SK-N-SH treated with all-trans-retinoic acid at 6 μM for 48 hours (cell line): Measurements from ENCODE around the gene ZNF785.

Experiments
- ATAC-seq: fragments of 200-7000 bp; cut with Tn5 transposase; 3 replicates; pipeline ENCODE4 v1.9.1; 2020; ENCODE audit warnings: mild to moderate bottlenecking, moderate library complexity
- ARNTL ChIP-seq: fragments of 450-650 bp; formaldehyde crosslinking; IDR thresholded peaks from 2 replicates; pipeline ENCODE4 v1.5.0; 2020; ENCODE audit warnings: low read depth, mild to moderate bottlenecking, moderate library complexity, borderline replicate concordance
- CREB5 ChIP-seq: fragments of 250-450 bp; sonication (Bioruptor Pico); IDR thresholded peaks from 2 replicates; pipeline ENCODE4 v1.5.1; 2020; ENCODE audit warnings: low read depth, mild to moderate bottlenecking, moderate library complexity
- GLIS3 ChIP-seq: fragments of 250-450 bp; sonication (Bioruptor Pico); IDR thresholded peaks from 2 replicates; pipeline ENCODE4 v1.5.0; 2020; ENCODE audit warnings: mild to moderate bottlenecking, moderate library complexity
- ISL1 ChIP-seq: fragments of 250-450 bp; sonication (Bioruptor Pico); IDR thresholded peaks from 2 replicates; pipeline ENCODE4 v2.1.2; 2022; ENCODE audit warnings: mild to moderate bottlenecking, moderate library complexity
- OSR1 ChIP-seq: fragments of 250-450 bp; sonication (Bioruptor Pico); IDR thresholded peaks from 2 replicates; pipeline ENCODE4 v1.8.0; 2022; ENCODE audit warnings: moderate library complexity, mild to moderate bottlenecking, inconsistent platforms
- PATZ1 ChIP-seq: fragments of 250-450 bp; sonication (Bioruptor Pico); IDR thresholded peaks from 2 replicates; pipeline ENCODE4 v1.8.0; 2020; ENCODE audit warnings: mild to moderate bottlenecking, moderate library complexity, borderline replicate concordance
- PPARA ChIP-seq: fragments of 250-450 bp; sonication (Bioruptor Pico); IDR thresholded peaks from 2 replicates; pipeline ENCODE4 v1.5.0; 2020; ENCODE audit warnings: mild to moderate bottlenecking, borderline replicate concordance
- SNAI2 ChIP-seq: fragments of 250-450 bp; sonication (Bioruptor Pico); IDR thresholded peaks from 2 replicates; pipeline ENCODE4 v1.5.0; 2020; ENCODE audit warnings: mild to moderate bottlenecking, moderate library complexity
- TCF4 ChIP-seq: fragments of 250-450 bp; sonication (Bioruptor Pico); IDR thresholded peaks from 2 replicates; pipeline ENCODE4 v1.8.0; 2021; ENCODE audit warnings: mild to moderate bottlenecking, moderate library complexity, borderline replicate concordance
- TOX ChIP-seq: fragments of 250-450 bp; sonication (Bioruptor Pico); IDR thresholded peaks from 2 replicates; pipeline ENCODE4 v1.8.0; 2021; ENCODE audit warnings: mild to moderate bottlenecking, moderate library complexity, borderline replicate concordance
- TSHZ2 ChIP-seq: fragments of 250-450 bp; sonication (Bioruptor Pico); IDR thresholded peaks from 2 replicates; pipeline ENCODE4 v1.5.0; 2020; ENCODE audit warnings: mild to moderate bottlenecking, moderate library complexity
- ZC3H10 ChIP-seq: fragments of 250-450 bp; sonication (Bioruptor Pico); IDR thresholded peaks from 2 replicates; pipeline ENCODE4 v1.5.1; 2021; ENCODE audit warnings: mild to moderate bottlenecking, moderate library complexity
- ZFP3 ChIP-seq: fragments of 250-450 bp; sonication (Bioruptor Pico); IDR thresholded peaks from 2 replicates; pipeline ENCODE4 v1.5.0; 2020; ENCODE audit warnings: mild to moderate bottlenecking, moderate library complexity
- ZFP30 ChIP-seq: fragments of 450-650 bp; formaldehyde crosslinking; IDR thresholded peaks from 2 replicates; pipeline ENCODE4 v1.5.0; 2022; ENCODE audit warnings: mild to moderate bottlenecking, moderate library complexity
- ZNF565 ChIP-seq: fragments of 450-650 bp; formaldehyde crosslinking; conservative IDR thresholded peaks from 2 replicates; pipeline ENCODE4 v1.5.0; 2020; ENCODE audit warnings: low read depth, mild to moderate bottlenecking, moderate library complexity
- ZNF70 ChIP-seq: fragments of 450-650 bp; formaldehyde crosslinking; IDR thresholded peaks from 2 replicates; pipeline ENCODE4 v1.5.0; 2020; ENCODE audit warnings: mild to moderate bottlenecking, moderate library complexity
- TF ChIP-seq, protein P1 (sequence below): fragments of 250-450 bp; sonication (Bioruptor Pico); IDR thresholded peaks from 2 replicates; pipeline ENCODE4 v1.8.0; 2021; ENCODE audit warnings: low read depth, mild to moderate bottlenecking, moderate library complexity, borderline replicate concordance
- TF ChIP-seq, protein P2 (sequence below): fragments of 250-450 bp; sonication (Bioruptor Pico); IDR thresholded peaks from 2 replicates; pipeline ENCODE4 v1.5.1; 2021; ENCODE audit warnings: mild to moderate bottlenecking, moderate library complexity

The ZNF785 gene

DNA sequence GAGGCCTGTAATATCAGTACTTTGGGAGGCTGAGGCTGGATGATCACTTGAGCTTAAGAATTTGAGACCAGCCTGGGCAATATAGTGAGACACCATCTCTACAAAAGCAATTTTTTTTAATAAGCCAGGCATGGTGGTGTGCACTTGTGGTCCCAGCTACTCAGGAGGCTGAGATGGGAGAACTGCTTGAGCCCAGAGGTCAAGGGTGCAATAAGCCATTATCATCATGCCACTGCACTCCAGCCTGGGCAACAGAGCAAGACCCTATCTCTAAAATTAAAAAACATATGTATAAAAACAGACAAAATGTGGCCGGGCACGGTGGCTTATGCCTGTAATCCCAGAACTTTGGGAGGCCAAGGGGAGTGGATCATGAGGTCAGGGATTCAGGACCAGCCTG is 3.2 kb upstream of the ZNF785 start (continued):
- TF ChIP-seq ZC3H10 (CRISPR knock-in tag) (no peak), PPARA (CRISPR knock-in tag) (no peak), SNAI2 (CRISPR knock-in tag) (no peak), ZNF70 (no peak), ZFP30 (CRISPR knock-in tag) (no peak)

GRCh38 chr16:30585022-30585399 is 486 bp downstream of the ZNF785 start:
- TF ChIP-seq TOX (CRISPR knock-in tag) (no peak), GLIS3 (CRISPR knock-in tag) (no peak), CREB5 (no peak), PPARA (CRISPR knock-in tag) (no peak), ISL1 (CRISPR knock-in tag) (no peak), TSHZ2 (CRISPR knock-in tag) (no peak), ZFP30 (CRISPR knock-in tag) (no peak), PATZ1 (CRISPR knock-in tag) (no peak), SNAI2 (CRISPR knock-in tag) (no peak), ZC3H10 (CRISPR knock-in tag) (no peak), OSR1 (no peak), ZFP3 (CRISPR knock-in tag) (no peak), ZNF565 (no peak)
- TF ChIP-seq, protein P1, sequence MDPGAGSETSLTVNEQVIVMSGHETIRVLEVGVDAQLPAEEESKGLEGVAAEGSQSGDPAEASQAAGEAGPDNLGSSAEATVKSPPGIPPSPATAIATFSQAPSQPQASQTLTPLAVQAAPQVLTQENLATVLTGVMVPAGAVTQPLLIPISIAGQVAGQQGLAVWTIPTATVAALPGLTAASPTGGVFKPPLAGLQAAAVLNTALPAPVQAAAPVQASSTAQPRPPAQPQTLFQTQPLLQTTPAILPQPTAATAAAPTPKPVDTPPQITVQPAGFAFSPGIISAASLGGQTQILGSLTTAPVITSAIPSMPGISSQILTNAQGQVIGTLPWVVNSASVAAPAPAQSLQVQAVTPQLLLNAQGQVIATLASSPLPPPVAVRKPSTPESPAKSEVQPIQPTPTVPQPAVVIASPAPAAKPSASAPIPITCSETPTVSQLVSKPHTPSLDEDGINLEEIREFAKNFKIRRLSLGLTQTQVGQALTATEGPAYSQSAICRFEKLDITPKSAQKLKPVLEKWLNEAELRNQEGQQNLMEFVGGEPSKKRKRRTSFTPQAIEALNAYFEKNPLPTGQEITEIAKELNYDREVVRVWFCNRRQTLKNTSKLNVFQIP (CRISPR knock-in tag) = no peak
- TF ChIP-seq, protein P2, sequence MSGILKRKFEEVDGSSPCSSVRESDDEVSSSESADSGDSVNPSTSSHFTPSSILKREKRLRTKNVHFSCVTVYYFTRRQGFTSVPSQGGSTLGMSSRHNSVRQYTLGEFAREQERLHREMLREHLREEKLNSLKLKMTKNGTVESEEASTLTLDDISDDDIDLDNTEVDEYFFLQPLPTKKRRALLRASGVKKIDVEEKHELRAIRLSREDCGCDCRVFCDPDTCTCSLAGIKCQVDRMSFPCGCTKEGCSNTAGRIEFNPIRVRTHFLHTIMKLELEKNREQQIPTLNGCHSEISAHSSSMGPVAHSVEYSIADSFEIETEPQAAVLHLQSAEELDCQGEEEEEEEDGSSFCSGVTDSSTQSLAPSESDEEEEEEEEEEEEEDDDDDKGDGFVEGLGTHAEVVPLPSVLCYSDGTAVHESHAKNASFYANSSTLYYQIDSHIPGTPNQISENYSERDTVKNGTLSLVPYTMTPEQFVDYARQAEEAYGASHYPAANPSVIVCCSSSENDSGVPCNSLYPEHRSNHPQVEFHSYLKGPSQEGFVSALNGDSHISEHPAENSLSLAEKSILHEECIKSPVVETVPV (CRISPR knock-in tag) = no peak
- no peak for ATAC-seq

GRCh38 chr16:30582611-30583340 is 2.7 kb downstream of the ZNF785 start:
- TF ChIP-seq, protein P1 (CRISPR knock-in tag) = no peak
- TF ChIP-seq PATZ1 (CRISPR knock-in tag) (no peak), ARNTL (CRISPR knock-in tag) (no peak), TCF4 (CRISPR knock-in tag) (no peak), PPARA (CRISPR knock-in tag) (no peak), ZC3H10 (CRISPR knock-in tag) (no peak), ZFP3 (CRISPR knock-in tag) (no peak), TSHZ2 (CRISPR knock-in tag) (no peak), ZNF70 (no peak)
- no peak for ATAC-seq
